ENCODE data around the gene C10orf88. TPM values are rescaled to one million over a fixed set of nuclear protein-coding genes. Genes with fewer than 3 reads are reported as not detected.

C10orf88 gene
- total and polyA plus RNA-seq, 2 experiments from 2014 or later = 7.6 to 11.4 TPM

DNA sequence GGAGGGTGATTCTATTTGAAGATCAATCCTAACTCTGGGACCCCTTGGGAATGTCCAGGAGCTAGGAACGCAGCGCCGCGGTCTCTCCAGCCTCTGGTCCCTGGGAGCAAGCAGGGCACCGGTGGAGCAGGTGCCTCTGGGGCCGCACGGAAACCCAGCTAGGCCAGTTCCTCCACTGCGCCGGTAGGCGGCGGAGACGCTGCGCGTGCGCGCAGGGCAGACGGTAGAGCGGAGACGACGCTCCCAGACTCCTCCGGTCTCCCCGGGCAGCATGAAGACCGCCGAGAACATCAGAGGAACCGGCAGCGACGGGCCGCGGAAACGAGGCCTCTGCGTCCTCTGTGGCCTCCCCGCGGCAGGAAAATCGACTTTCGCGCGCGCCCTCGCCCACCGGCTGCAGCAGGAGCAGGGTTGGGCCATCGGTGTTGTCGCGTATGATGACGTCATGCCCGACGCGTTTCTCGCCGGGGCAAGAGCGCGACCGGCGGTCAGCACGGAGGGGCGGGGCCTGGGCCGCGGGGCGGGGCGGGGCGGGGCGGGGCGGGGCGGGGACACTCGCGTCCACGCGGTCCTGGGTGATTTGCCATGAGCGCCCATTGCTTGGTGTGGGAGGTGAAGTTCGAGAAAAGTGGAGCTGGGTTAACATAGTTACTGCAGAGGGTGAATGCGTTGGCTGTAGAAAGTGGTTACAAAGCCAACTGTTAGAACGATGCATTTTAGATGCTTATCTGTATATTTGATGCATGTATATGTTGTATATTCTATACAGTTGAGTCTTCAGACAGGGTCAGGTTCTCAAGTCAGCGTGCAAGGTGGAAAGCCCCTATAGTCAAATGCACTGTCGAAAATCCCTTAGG, 26.4 kb upstream of the C10orf88 start, which contains the start of gene PSTK:
Gene PSTK (plus strand): TSS at position 193 of the 857 bp plus-strand sequence. CDS start 79 bp downstream, at position 272.
- TF ChIP-seq, protein P1, sequence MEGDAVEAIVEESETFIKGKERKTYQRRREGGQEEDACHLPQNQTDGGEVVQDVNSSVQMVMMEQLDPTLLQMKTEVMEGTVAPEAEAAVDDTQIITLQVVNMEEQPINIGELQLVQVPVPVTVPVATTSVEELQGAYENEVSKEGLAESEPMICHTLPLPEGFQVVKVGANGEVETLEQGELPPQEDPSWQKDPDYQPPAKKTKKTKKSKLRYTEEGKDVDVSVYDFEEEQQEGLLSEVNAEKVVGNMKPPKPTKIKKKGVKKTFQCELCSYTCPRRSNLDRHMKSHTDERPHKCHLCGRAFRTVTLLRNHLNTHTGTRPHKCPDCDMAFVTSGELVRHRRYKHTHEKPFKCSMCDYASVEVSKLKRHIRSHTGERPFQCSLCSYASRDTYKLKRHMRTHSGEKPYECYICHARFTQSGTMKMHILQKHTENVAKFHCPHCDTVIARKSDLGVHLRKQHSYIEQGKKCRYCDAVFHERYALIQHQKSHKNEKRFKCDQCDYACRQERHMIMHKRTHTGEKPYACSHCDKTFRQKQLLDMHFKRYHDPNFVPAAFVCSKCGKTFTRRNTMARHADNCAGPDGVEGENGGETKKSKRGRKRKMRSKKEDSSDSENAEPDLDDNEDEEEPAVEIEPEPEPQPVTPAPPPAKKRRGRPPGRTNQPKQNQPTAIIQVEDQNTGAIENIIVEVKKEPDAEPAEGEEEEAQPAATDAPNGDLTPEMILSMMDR (IDR thresholded peaks at IDR 0.05; ENCODE audit: low read depth, low read length) = peak; percentile 89
- Histone ChIP-seq H3K36me3 (no peaks in the 10 kb centered on the region), H3K27me3 (no peaks in the 10 kb centered on the region), H3K27ac (peak within 1 kb of the TSS; percentile 96), H3K4me1 (ENCODE audit: low read depth) (no peaks in the 10 kb centered on the region), H3K4me3 (peak within 1 kb of the TSS; percentile 74), H3K9me3 (ENCODE audit: low read depth) (no peaks in the 10 kb centered on the region)
- peak; percentile 92 to 95 for DNase-seq (ENCODE audit: low read depth in 1 of 2, low spot score in 1 of 2)

DNA sequence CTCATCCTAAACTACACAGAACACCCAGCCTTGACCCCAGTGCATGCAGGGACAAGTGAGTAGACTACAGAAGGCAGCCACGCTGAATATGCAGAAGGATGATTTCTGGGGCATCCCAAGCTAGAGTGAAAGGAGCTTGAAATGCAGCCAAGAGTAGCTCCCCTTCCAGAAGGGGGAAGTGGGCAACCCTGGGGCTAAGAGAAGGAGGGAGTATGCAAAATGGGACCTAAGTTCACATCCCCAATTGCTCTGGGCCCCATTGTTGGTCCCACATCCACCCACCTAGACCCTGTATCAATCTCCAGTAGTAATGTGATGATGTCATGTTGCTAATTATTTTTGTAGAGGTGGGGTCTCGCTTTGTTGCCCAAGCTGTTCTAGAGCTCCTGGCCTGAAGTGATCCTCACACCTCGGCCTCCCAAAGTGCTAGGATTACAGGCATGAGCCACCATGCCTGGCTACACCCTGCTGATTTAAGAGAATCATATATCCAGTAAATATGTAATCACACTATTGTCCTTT, 20.6 kb upstream of the C10orf88 start:
- Histone ChIP-seq H3K4me3 (no peak overlapping the region), H3K36me3 (no peaks in the 10 kb centered on the region), H3K4me1 (ENCODE audit: low read depth) (no peaks in the 10 kb centered on the region), H3K27ac (no peak overlapping the region), H3K9me3 (ENCODE audit: low read depth) (no peaks in the 10 kb centered on the region), H3K27me3 (no peaks in the 10 kb centered on the region)
- no peak for DNase-seq (ENCODE audit: low read depth in 1 of 2, low spot score in 1 of 2)
- TF ChIP-seq, protein P1 (IDR thresholded peaks at IDR 0.05; ENCODE audit: low read depth, low read length) = no peak

DNA sequence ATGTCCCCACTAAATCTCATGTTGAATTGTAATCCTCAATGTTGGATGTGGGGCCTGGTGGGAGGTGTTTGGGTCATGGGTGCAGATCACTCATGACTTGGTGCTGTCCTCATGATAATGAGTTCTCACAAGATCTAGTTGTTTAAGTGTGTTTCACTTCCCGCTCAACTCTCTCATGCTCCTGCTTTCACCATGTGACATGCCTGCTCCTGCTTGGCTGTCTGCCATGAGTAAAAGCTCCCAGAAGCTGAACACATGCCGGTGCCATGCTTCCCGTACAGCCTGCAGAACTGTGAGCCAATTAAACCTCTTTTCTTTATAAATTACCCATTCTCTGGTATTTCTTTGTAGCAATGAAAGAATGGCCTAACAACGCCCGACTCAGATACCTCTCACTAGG, 20.0 kb upstream of the C10orf88 start:
- Histone ChIP-seq H3K4me1 (ENCODE audit: low read depth) (no peaks in the 10 kb centered on the region), H3K27ac (no peak overlapping the region), H3K9me3 (ENCODE audit: low read depth) (no peaks in the 10 kb centered on the region), H3K36me3 (no peaks in the 10 kb centered on the region), H3K27me3 (no peaks in the 10 kb centered on the region), H3K4me3 (no peak overlapping the region)
- TF ChIP-seq, protein P1 (IDR thresholded peaks at IDR 0.05; ENCODE audit: low read depth, low read length) = no peak
- DNase-seq (ENCODE audit: low read depth in 1 of 2, low spot score in 1 of 2) = peak in 1 of 2 donors; percentile 13

DNA sequence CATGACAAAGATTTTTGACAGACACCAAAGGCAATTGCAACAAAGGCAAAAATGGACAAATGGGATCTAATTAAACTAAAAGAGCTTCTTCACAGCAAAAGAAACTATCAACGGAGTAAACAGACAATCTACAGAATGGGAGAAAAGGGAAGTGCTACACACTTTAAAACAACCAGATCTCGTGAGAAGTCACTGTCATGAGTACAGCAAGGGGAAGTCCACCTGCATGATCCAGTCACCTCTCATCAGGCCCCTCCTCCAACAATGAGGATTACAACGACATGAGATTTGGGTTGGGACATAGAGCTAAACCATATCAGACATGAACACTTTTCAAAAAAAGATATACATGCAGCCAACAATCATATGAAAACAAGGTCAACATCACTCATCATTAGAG, 14.7 kb upstream of the C10orf88 start:
- no peaks in the 10 kb centered on the region for H3K27me3 ChIP-seq
- TF ChIP-seq, protein P1 (IDR thresholded peaks at IDR 0.05; ENCODE audit: low read depth, low read length) = no peak
- no peak overlapping the region for H3K4me3 ChIP-seq
- no peak overlapping the region for H3K27ac ChIP-seq
- H3K9me3 ChIP-seq (ENCODE audit: low read depth) = no peaks in the 10 kb centered on the region
- no peak for DNase-seq (ENCODE audit: low read depth in 1 of 2, low spot score in 1 of 2)
- no peaks in the 10 kb centered on the region for H3K36me3 ChIP-seq
- no peaks in the 10 kb centered on the region for H3K4me1 ChIP-seq (ENCODE audit: low read depth)

DNA sequence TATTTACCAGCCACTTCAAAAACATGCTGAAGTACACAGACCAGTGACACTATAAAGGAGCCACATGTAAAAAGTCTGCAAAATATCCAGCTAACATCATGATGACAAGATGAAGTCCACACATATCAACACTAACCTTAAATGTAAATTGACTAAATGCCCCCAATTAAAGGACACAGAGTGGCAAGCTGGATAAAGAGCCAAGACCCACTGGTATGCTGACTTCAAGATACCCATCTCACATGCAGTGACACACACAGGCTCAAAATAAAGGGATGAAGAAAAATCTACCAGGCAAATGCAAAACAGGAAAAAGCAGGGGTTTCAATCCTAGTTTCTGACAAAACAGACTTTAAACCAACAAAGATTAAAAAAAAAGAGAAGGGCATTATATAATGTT, 12.9 kb upstream of the C10orf88 start:
- no peaks in the 10 kb centered on the region for H3K4me1 ChIP-seq (ENCODE audit: low read depth)
- no peak for DNase-seq (ENCODE audit: low read depth in 1 of 2, low spot score in 1 of 2)
- no peak overlapping the region for H3K27ac ChIP-seq
- no peaks in the 10 kb centered on the region for H3K27me3 ChIP-seq
- TF ChIP-seq, protein P1 (IDR thresholded peaks at IDR 0.05; ENCODE audit: low read depth, low read length) = no peak
- H3K9me3 ChIP-seq (ENCODE audit: low read depth) = no peaks in the 10 kb centered on the region
- no peak overlapping the region for H3K4me3 ChIP-seq
- H3K36me3 ChIP-seq = no peaks in the 10 kb centered on the region

Data from cardiac muscle cell (in vitro differentiated cells and primary cell).